Measurements from ENCODE around the gene KMO.

DNA sequence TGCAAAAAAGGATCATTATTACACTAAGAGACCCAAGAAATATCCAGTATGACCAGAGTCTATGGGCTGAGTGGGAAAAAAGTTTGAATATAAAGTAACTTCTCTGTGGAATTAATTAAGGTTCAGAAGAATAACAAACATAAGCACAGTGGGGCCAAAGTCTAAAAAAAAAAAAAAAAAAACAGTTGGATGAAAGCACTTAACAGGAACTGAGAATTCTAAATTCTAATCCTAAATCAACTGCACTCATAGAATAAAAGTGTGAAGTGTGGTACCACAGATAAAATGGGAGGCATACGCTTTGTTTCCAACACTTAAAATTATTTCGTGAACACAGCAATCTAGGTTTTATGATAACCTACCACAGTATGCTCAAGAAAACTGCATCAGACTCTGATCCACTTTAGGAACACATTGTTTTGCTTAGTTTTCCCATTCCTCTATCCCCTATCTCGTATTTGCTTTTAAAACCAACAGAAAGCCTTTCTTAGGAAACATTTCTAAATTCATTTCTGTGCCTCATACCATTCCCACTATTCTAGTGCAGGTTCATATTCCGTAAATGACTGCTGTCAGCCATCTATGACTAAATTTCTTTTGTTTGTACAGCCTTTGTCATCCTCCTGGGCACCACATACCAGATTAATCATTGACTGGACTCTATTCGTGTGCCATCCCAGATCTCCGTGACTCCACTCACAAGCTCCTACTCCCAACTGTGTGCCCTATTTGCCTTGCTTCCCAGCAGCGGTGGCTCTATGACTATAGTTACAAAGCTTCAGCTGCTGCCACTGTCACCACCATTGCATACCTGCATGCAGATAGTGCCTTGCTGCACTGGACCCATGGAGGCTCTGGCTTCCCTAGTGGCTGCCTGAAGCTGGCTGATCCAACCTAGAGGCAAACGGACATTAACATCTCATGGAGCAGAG is 83.1 kb downstream of the KMO start:
- no peak for TF ChIP-seq EZH2phosphoT487 (IDR thresholded peaks at IDR 0.05)
- TF ChIP-seq, protein P1, sequence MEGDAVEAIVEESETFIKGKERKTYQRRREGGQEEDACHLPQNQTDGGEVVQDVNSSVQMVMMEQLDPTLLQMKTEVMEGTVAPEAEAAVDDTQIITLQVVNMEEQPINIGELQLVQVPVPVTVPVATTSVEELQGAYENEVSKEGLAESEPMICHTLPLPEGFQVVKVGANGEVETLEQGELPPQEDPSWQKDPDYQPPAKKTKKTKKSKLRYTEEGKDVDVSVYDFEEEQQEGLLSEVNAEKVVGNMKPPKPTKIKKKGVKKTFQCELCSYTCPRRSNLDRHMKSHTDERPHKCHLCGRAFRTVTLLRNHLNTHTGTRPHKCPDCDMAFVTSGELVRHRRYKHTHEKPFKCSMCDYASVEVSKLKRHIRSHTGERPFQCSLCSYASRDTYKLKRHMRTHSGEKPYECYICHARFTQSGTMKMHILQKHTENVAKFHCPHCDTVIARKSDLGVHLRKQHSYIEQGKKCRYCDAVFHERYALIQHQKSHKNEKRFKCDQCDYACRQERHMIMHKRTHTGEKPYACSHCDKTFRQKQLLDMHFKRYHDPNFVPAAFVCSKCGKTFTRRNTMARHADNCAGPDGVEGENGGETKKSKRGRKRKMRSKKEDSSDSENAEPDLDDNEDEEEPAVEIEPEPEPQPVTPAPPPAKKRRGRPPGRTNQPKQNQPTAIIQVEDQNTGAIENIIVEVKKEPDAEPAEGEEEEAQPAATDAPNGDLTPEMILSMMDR (IDR thresholded peaks at IDR 0.05), result no peak
- no peak for TF ChIP-seq EZH2 (IDR thresholded peaks at IDR 0.05)

All from neural progenitor cell (in vitro differentiated cells).